Superior temporal gyrus (tissue), 1 donor: ENCODE measurements around the gene CCDC61.
A peak's percentile ranks its signal among the peaks of the same experiment; 100 is the strongest.

Source experiments
- DNase-seq: peaks from one replicate; pipeline ENCODE4 v3.0.0-alpha.2; 2016; ENCODE audit errors: extremely low spot score

The CCDC61 gene

GRCh38 chr19:46015687-46016425 is 20.6 kb downstream of the CCDC61 start:
- no peak for DNase-seq

DNA sequence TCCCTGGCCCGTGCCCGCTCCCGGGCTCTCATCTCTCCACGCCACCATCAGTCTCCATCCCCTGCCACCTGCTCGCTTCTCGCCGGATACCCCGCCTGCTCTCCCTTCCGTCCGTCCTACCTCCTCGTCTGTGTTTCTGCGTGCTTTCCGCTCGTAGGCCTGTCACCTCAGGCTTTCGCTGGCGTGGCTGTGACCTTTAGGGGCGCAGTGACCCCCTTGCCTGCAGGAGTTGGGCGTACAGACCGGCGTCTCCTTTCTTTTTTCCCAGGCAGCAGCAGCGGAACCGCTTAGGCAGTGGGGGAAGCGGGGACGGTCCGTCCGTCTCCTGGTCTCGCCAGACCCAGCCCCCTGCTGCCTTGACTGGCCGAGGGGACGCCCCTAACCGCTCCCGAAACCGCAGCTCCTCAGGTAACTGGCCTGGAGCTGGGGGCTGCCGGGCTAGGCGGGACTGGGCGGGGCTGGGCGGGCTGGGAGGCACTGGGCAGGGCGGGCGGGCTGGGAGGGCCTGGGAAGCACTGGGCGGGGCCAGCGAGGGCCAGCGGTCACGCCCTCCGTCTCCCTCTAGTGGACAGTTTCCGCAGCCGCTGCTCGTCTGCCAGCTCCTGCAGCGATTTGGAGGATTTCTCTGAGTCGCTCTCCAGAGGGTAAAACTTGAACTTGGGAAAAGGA is 21.3 kb downstream of the CCDC61 start:
- peak; percentile 89 for DNase-seq

GRCh38 chr19:46017095-46017429 is 21.8 kb downstream of the CCDC61 start:
- DNase-seq = no peak

GRCh38 chr19:46017874-46018675 is 22.8 kb downstream of the CCDC61 start:
- no peak for DNase-seq

- no peak for DNase-seq
Observed at GRCh38 chr19:46018729-46019251, 23.5 kb downstream of the CCDC61 start.

DNA sequence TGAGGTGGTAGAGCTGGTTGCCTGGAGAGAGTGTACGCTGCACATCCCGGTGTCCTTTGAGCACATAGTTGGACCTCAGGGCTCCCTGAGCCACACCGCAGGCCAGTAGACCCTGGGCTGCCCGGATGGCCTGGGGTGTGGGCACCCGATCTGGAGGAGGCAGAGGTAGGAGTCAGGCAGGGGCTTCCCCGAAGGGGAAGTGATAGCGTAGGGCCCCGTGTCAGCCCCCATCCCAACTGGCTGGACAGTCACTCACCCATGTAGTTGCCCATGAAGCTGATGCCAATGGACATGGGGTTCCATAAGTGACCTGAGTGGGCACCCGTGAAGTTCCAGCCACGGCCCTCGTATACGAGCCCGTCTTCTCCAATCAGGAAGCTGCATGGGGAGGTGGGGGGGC is 24.0 kb downstream of the CCDC61 start:
- no peak for DNase-seq

GRCh38 chr19:46020819-46021125 is 25.5 kb downstream of the CCDC61 start:
- no peak for DNase-seq

DNA sequence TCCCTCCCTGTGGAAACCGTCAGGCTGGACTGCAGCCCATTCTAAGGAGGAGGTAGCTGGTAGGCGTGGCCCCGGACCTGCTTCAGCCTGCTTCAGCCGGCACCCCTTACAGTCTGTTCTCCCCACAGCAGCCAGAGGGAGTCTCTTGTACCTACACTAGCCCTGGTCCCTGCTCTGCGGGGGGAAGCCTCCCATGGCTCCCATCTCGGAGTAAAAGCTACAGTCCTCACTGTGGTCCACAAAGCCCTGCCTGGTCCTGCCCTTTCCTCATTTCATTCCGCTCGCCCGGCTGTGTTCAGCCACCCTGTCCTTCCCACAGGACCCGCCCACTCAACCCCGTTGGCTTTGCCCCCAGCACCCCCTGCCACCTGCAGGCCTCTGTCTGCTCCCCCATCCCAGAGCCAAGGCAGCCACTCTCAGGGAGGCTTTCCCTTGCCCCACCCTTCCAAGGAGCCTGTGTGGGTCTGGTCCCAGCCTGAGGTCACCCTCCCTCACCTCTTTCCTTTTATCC is 26.3 kb downstream of the CCDC61 start:
- no peak for DNase-seq

- DNase-seq = no peak
Observed at GRCh38 chr19:46022061-46022430, 26.8 kb downstream of the CCDC61 start.

DNA sequence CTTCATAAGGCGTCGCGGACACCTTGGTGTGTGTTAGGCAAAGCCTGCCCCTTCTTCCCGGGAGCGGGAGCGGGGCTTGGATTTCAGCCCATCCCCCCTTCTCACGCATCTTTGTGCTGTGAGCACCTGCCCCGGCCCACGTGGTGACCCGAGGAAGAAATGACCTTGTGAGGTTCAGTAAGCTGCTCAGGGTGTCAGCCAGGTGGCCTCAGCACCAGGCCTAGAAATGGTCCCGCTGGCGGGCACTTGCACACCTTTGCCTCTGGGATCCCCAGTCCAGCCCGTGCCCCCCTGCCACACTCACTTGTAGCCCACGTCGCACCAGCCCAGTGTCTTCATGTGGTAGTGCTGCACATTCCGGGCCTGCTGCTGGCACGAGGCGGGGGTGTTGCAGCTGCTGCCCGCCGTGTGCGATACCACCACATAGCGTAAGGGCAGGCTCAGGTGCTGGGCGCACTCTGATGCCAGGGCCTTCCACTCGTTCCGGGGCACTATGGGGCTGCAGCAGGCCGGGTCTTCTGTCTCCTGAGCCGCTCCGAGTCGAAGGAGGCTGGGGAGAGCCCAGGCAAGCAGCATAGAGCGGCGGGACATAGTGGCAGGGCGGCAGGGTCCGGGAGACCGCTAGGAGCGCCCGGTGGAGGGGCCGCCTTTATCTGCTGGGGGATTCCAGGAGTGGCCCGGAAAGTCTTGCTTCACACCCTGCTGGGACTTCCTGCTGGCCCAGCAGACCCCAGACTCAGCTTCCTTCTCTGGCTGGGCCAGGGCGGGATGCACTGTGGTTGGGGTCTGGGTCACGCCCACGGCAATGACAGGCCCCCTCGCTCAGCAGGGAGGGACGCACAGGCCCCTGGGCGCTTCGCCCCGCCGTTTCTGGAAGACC is 27.4 kb downstream of the CCDC61 start, which contains the start of gene PGLYRP1:
Gene PGLYRP1, minus strand, starts transcription at position 623 of the 880 bp plus-strand sequence. Its CDS starts 32 bp downstream, at position 591.
- no peak for DNase-seq

DNA sequence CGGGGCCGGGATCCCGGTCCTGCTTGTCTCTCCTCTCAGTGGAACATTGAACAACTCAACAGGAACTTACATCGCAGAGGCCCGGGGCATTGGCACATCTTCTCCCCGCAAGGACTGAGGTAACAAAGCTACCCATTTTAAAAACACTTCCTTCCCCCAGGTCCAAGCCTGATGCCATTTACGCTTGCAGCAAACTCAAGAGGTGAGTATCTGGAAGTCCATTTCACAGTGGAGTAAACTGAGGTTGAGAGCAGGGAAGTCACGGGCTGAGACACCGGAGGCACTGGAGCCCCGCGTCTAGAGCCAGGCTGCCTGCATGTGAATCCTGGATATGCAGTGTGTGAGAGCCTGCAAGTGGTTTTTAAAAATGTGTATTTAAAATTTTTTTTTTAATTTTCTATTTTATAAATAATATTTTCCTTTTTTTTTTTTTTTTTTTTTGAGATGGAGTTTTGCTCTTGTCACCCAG is 28.1 kb downstream of the CCDC61 start:
- no peak for DNase-seq

GRCh38 chr19:46025835-46026234 is 30.6 kb downstream of the CCDC61 start:
- no peak for DNase-seq

DNA sequence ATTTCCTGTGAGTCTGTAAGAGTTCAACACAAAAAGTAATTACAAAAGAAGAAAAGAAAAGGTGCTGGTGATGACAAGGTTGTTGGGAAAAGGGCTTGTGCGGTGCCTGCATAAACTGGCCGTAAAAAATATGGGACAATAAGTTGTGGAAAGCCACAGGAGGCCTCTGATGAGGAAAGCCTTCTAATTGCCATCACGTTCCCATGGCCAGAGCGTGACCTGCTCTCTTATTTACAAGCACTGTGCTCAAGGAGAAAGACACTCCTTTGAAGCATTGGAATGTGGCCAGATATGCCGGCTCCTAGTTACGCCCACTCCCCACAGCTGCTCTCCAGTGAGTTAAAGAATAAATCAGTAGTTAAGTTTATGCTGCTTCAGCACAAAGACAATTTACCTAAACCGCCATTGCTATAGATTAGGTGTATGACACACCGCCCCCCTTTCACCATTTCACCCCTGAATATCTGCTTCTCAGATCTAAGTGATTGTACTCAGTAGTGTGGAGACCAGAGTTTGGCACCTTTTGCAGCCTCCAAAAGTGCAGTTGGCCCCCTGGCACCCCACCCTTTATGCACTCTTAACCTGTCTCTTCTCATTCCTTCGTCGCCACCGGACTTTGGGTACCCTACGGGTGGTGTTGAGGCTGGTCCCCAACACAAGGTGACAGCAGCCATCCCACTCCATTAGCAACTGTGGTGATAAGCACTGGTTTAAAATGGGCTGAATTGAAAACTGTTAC is 35.7 kb downstream of the CCDC61 start:
- DNase-seq = no peak

GRCh38 chr19:46031781-46032596 is 36.7 kb downstream of the CCDC61 start:
- no peak for DNase-seq

GRCh38 chr19:46032597-46033025 is 37.3 kb downstream of the CCDC61 start:
- DNase-seq = no peak

- DNase-seq = no peak
Observed at GRCh38 chr19:46033401-46033800, 38.1 kb downstream of the CCDC61 start.

- no peak for DNase-seq
Observed at GRCh38 chr19:46035546-46035945, 40.3 kb downstream of the CCDC61 start.

- no peak for DNase-seq
Observed at GRCh38 chr19:46035986-46036743, 40.9 kb downstream of the CCDC61 start.

GRCh38 chr19:46036744-46037128 is 41.5 kb downstream of the CCDC61 start:
- no peak for DNase-seq
